Stomach smooth muscle (tissue), 2 donors: ENCODE measurements around the gene MAP4K3.
"Not testable (repeated sequence)": the region's sequence is repeated elsewhere in the genome, so short reads cannot be mapped to it uniquely, and the experiment has no call there.

Source experiments
- H3K27ac ChIP-seq: one replicate; pipeline ENCODE4 v1.7.0; 2013; ENCODE audit warnings: mild to moderate bottlenecking, low read length, inconsistent platforms
- H3K27me3 ChIP-seq, 2 donors: one replicate each; pipeline ENCODE4 v1.7.0; 2013; ENCODE audit warnings: low read length in 2 of 2; ENCODE audit not compliant: insufficient read depth in 2 of 2, control insufficient read depth in 1 of 2
- H3K36me3 ChIP-seq, 2 donors: one replicate each; pipeline ENCODE4 v1.7.0; 2013; ENCODE audit warnings: low read length in 2 of 2; ENCODE audit not compliant: control insufficient read depth in 2 of 2, insufficient read depth in 2 of 2
- H3K4me1 ChIP-seq: one replicate; pipeline ENCODE4 v1.7.0; 2013; ENCODE audit warnings: low read length; ENCODE audit not compliant: control insufficient read depth, insufficient read depth
- H3K4me3 ChIP-seq, 2 donors: one replicate each; pipeline ENCODE4 v1.7.0; 2013; ENCODE audit warnings: low read length in 2 of 2
- H3K9ac ChIP-seq, 2 donors: one replicate each; pipeline ENCODE4 v1.7.0; 2013; ENCODE audit warnings: low read length in 2 of 2, mild to moderate bottlenecking in 1 of 2
- H3K9me3 ChIP-seq, 2 donors: one replicate each; pipeline ENCODE4 v1.7.0; 2013; ENCODE audit warnings: low read length in 2 of 2; ENCODE audit not compliant: control insufficient read depth in 2 of 2
- donor health status: healthy.
- donor health status: Pancreatic carcinoma.

Gene MAP4K3

GRCh38 chr2:39334529-39334928 lies 102.6 kb downstream of the MAP4K3 start:
- no peaks in the 10 kb centered on the region for H3K4me1 ChIP-seq
- H3K4me3 ChIP-seq: no peak overlapping the region
- H3K36me3 ChIP-seq: peaks cover 4 to 7% of the 10 kb centered on the region in 2 donors
- H3K27me3 ChIP-seq: no peaks in the 10 kb centered on the region
- H3K27ac ChIP-seq: no peak overlapping the region
- no peak overlapping the region for H3K9ac ChIP-seq
- no peaks in the 10 kb centered on the region for H3K9me3 ChIP-seq

- Histone ChIP-seq H3K9ac (no peak overlapping the region), H3K9me3 (no peaks in the 10 kb centered on the region), H3K27ac (no peak overlapping the region), H3K27me3 (no peaks in the 10 kb centered on the region), H3K4me3 (no peak overlapping the region), H3K36me3 (peaks cover 11 to 18% of the 10 kb centered on the region in 2 donors), H3K4me1 (no peaks in the 10 kb centered on the region)
These were observed 110.4 kb downstream of the MAP4K3 start for GRCh38 chr2:39326644-39327043.

- no peaks in the 10 kb centered on the region for H3K27me3 ChIP-seq
- no peak overlapping the region for H3K4me3 ChIP-seq
- no peak overlapping the region for H3K27ac ChIP-seq
- H3K4me1 ChIP-seq: no peaks in the 10 kb centered on the region
- peaks cover 8 to 14% of the 10 kb centered on the region in 2 donors for H3K36me3 ChIP-seq
- H3K9me3 ChIP-seq: no peaks in the 10 kb centered on the region
- H3K9ac ChIP-seq: no peak overlapping the region
These were observed 111.1 kb downstream of the MAP4K3 start for GRCh38 chr2:39325966-39326365.

- H3K9ac ChIP-seq, H3K27me3 ChIP-seq, H3K27ac ChIP-seq, H3K4me3 ChIP-seq, H3K9me3 ChIP-seq, H3K4me1 ChIP-seq: not testable (repeated sequence)
- H3K36me3 ChIP-seq: peaks cover 4 to 13% of the 10 kb centered on the region in 2 donors
These were observed 115.7 kb downstream of the MAP4K3 start for GRCh38 chr2:39321056-39322035.

GRCh38 chr2:39320162-39320561 lies 116.9 kb downstream of the MAP4K3 start:
- Histone ChIP-seq H3K36me3 (peaks cover 3 to 6% of the 10 kb centered on the region in 2 donors), H3K4me3 (no peak overlapping the region), H3K27ac (no peak overlapping the region), H3K9ac (no peak overlapping the region), H3K27me3 (no peaks in the 10 kb centered on the region), H3K4me1 (no peaks in the 10 kb centered on the region), H3K9me3 (no peaks in the 10 kb centered on the region)

GRCh38 chr2:39313575-39313974 lies 123.5 kb downstream of the MAP4K3 start:
- Histone ChIP-seq H3K27me3 (no peaks in the 10 kb centered on the region), H3K9me3 (no peaks in the 10 kb centered on the region), H3K36me3 (peaks cover 12 to 26% of the 10 kb centered on the region in 2 donors), H3K4me3 (no peak overlapping the region), H3K4me1 (no peaks in the 10 kb centered on the region), H3K27ac (no peak overlapping the region), H3K9ac (no peak overlapping the region)

- Histone ChIP-seq H3K27me3 (no peaks in the 10 kb centered on the region), H3K9ac (no peak overlapping the region), H3K4me1 (no peaks in the 10 kb centered on the region), H3K27ac (no peak overlapping the region), H3K4me3 (no peak overlapping the region), H3K9me3 (no peaks in the 10 kb centered on the region), H3K36me3 (peaks cover 12 to 26% of the 10 kb centered on the region in 2 donors)
These were observed 125.6 kb downstream of the MAP4K3 start for GRCh38 chr2:39311469-39311868.

- Histone ChIP-seq H3K9ac (no peak overlapping the region), H3K4me3 (no peak overlapping the region), H3K27ac (no peak overlapping the region), H3K36me3 (peaks cover 4 to 18% of the 10 kb centered on the region in 2 donors), H3K4me1 (no peaks in the 10 kb centered on the region), H3K9me3 (no peaks in the 10 kb centered on the region), H3K27me3 (no peaks in the 10 kb centered on the region)
These were observed 128.3 kb downstream of the MAP4K3 start for GRCh38 chr2:39308778-39309177.

- Histone ChIP-seq H3K9ac (no peak overlapping the region), H3K4me3 (no peak overlapping the region), H3K4me1 (no peaks in the 10 kb centered on the region), H3K36me3 (peaks cover 4 to 11% of the 10 kb centered on the region in 2 donors), H3K27me3 (no peaks in the 10 kb centered on the region), H3K27ac (no peak overlapping the region), H3K9me3 (no peaks in the 10 kb centered on the region)
These were observed 130.5 kb downstream of the MAP4K3 start for GRCh38 chr2:39306626-39307025.

GRCh38 chr2:39304729-39305128 lies 132.4 kb downstream of the MAP4K3 start:
- no peak overlapping the region for H3K4me3 ChIP-seq
- H3K36me3 ChIP-seq: peaks cover 0 to 3% of the 10 kb centered on the region in 2 donors
- H3K27ac ChIP-seq: no peak overlapping the region
- H3K27me3 ChIP-seq: no peaks in the 10 kb centered on the region
- H3K4me1 ChIP-seq: no peaks in the 10 kb centered on the region
- H3K9ac ChIP-seq: no peak overlapping the region
- no peaks in the 10 kb centered on the region for H3K9me3 ChIP-seq

GRCh38 chr2:39304200-39304599 lies 132.9 kb downstream of the MAP4K3 start:
- Histone ChIP-seq H3K36me3 (peaks cover 0 to 3% of the 10 kb centered on the region in 2 donors), H3K4me3 (no peak overlapping the region), H3K9me3 (no peaks in the 10 kb centered on the region), H3K9ac (no peak overlapping the region), H3K27ac (no peak overlapping the region), H3K27me3 (no peaks in the 10 kb centered on the region), H3K4me1 (no peaks in the 10 kb centered on the region)
